Panc1 (cell line): Measurements from ENCODE around the gene JDP2. TPM values are rescaled to one million over a fixed set of nuclear protein-coding genes. Genes with fewer than 3 reads are reported as not detected.
"Not testable (repeated sequence)": the region's sequence is repeated elsewhere in the genome, so short reads cannot be mapped to it uniquely, and the experiment has no call there.

Source experiments
- ATAC-seq: fragments of 200-7000 bp; cut with Tn5 transposase; 2 replicates; pipeline ENCODE4 v1.9.1; 2020; ENCODE audit warnings: mild to moderate bottlenecking, moderate library complexity
- BruUV-seq: library from RNA; stranded (reverse); fragments of 400-500 nt; replicated peaks from 2 replicates; lab custom pipeline; 2021; lab: Mats Ljungman, UMichigan
- CTCF ChIA-PET: fragments of 300-600 bp; sonication (Branson Sonifier 250); formaldehyde crosslinking; loops from one replicate; lab custom pipeline; 2022; ENCODE audit warnings: antibody characterized with exemption; lab: Charles Lee
- POLR2A ChIA-PET: fragments of 300-600 bp; sonication (Branson Sonifier 250); formaldehyde crosslinking; loops from one replicate; lab custom pipeline; 2022; ENCODE audit warnings: antibody characterized with exemption; lab: Charles Lee
- DNase-seq: peaks from one replicate; pipeline ENCODE4 v3.0.0-alpha.2; 2010; ENCODE audit warnings: low read depth, low spot score
- H3K27ac ChIP-seq: 2 replicates; pipeline ENCODE4 v1.5.1; 2011; ENCODE audit warnings: mild to moderate bottlenecking, low read length, inconsistent platforms
- H3K27me3 ChIP-seq: fragments of 200-500 bp; sonication (Bioruptor generic); 2 replicates; pipeline ENCODE4 v1.6.0; 2014; ENCODE audit warnings: low read length, inconsistent platforms; ENCODE audit not compliant: control insufficient read depth, insufficient read depth
- H3K36me3 ChIP-seq: fragments of 200-500 bp; sonication (Bioruptor generic); 2 replicates; pipeline ENCODE4 v1.5.1; 2014; ENCODE audit warnings: inconsistent platforms, mild to moderate bottlenecking, low read length, moderate library complexity; ENCODE audit not compliant: control insufficient read depth, insufficient read depth
- H3K4me1 ChIP-seq: 2 replicates; pipeline ENCODE4 v1.5.1; 2011; ENCODE audit warnings: inconsistent platforms, mild to moderate bottlenecking, low read length, moderate library complexity; ENCODE audit not compliant: control insufficient read depth, insufficient read depth
- H3K4me3 ChIP-seq, 2 experiments: 2 replicates each; pipeline ENCODE4 v1.5.1; 2011 to 2012; ENCODE audit warnings: low read depth in 2 of 2, low read length in 2 of 2, mild to moderate bottlenecking in 2 of 2, inconsistent platforms in 1 of 2, moderate library complexity in 1 of 2
- H3K9me3 ChIP-seq: fragments of 200-500 bp; sonication (Bioruptor generic); 2 replicates; pipeline ENCODE4 v1.5.1; 2014; ENCODE audit warnings: low read depth, mild to moderate bottlenecking, inconsistent platforms, low read length, moderate library complexity; ENCODE audit not compliant: control insufficient read depth, insufficient read depth
- POLR2AphosphoS5 ChIP-seq: IDR thresholded peaks from 2 replicates; pipeline ENCODE4 v1.6.1; 2012; ENCODE audit warnings: mild to moderate bottlenecking, low read depth, low read length, moderate library complexity
- SIN3A ChIP-seq: IDR thresholded peaks from 2 replicates; pipeline ENCODE4 v1.6.1; 2012; ENCODE audit warnings: low read depth, mild to moderate bottlenecking, low read length, moderate library complexity, borderline replicate concordance; ENCODE audit not compliant: insufficient read depth
- TCF7L2 ChIP-seq: IDR thresholded peaks from 2 replicates; pipeline ENCODE4 v1.6.1; 2011; ENCODE audit warnings: mild to moderate bottlenecking, low read depth, low read length, inconsistent platforms
- in situ Hi-C: cut with HindIII; loops from 2 replicates; pipeline ENCODE4 v1.10.0; 2016; ENCODE audit warnings: low sequenced_read_pairs, low pct_unique_long_range_greater_than_20kb
- intact Hi-C: fragments of 100-400 bp; cut with micrococcal nuclease; formaldehyde crosslinking; loops from one replicate; pipeline ENCODE4 v1.10.0; 2022; ENCODE audit not compliant: unreplicated experiment
- total RNA-seq: library from RNA; stranded (reverse); gene quantifications from one replicate; pipeline ENCODE4 v1.2.1, GENCODE V29; 2021; ENCODE audit not compliant: unreplicated experiment
- TF ChIP-seq, protein P1 (sequence below): fragments of 450-650 bp; IDR thresholded peaks from 2 replicates; pipeline ENCODE4 v1.5.1; 2017; ENCODE audit warnings: mild to moderate bottlenecking
- TF ChIP-seq, protein P2 (sequence below), 2 experiments: IDR thresholded peaks; 2 replicates each; pipeline ENCODE4 v1.6.1; 2011 to 2012; ENCODE audit warnings: low read depth in 2 of 2, control low read depth in 1 of 2, low read length in 1 of 2, mild to moderate bottlenecking in 1 of 2, moderate library complexity in 1 of 2; ENCODE audit not compliant: insufficient read depth in 1 of 2

The JDP2 gene
- total RNA-seq, 1 experiment from 2014 or later = 17.5 TPM

DNA sequence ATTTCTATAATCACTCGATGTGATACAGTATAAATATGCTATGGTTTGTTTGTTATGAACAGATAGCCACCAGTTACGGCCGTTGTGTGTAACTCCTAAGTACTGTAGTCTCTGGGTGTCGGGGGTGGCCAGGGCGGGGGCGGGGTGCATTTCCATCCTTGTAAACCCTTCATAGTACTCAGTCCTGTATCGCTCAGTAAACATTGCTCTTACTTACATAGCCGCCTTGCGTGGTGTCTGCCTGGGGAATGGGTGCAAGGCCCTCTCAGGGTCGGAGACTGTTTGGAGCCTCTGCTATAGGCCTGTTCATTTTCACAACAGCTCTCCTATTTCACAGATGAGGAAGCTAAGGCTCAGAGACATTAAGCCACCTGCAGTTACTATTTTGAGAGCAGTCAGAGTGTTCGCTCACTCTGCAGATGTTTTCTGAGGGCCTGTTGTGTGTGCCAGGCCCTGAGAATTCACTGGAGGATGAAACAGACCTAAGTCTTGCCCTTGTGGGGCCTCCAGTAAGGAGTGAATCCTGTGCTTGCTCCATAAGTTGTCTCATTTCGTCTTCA lies 42.5 kb downstream of the JDP2 start:
- Histone ChIP-seq H3K27ac (no peak overlapping the region), H3K27me3 (no peaks in the 10 kb centered on the region), H3K4me1 (no peaks in the 10 kb centered on the region), H3K9me3 (no peaks in the 10 kb centered on the region), H3K4me3 (no peak overlapping the region), H3K36me3 (no peaks in the 10 kb centered on the region)
- BruUV-seq = no TSS peak
- TF ChIP-seq TCF7L2 (no peak), POLR2AphosphoS5 (no peak), SIN3A (no peak)
- TF ChIP-seq, protein P1, sequence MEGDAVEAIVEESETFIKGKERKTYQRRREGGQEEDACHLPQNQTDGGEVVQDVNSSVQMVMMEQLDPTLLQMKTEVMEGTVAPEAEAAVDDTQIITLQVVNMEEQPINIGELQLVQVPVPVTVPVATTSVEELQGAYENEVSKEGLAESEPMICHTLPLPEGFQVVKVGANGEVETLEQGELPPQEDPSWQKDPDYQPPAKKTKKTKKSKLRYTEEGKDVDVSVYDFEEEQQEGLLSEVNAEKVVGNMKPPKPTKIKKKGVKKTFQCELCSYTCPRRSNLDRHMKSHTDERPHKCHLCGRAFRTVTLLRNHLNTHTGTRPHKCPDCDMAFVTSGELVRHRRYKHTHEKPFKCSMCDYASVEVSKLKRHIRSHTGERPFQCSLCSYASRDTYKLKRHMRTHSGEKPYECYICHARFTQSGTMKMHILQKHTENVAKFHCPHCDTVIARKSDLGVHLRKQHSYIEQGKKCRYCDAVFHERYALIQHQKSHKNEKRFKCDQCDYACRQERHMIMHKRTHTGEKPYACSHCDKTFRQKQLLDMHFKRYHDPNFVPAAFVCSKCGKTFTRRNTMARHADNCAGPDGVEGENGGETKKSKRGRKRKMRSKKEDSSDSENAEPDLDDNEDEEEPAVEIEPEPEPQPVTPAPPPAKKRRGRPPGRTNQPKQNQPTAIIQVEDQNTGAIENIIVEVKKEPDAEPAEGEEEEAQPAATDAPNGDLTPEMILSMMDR = no peak
- TF ChIP-seq, protein P2, sequence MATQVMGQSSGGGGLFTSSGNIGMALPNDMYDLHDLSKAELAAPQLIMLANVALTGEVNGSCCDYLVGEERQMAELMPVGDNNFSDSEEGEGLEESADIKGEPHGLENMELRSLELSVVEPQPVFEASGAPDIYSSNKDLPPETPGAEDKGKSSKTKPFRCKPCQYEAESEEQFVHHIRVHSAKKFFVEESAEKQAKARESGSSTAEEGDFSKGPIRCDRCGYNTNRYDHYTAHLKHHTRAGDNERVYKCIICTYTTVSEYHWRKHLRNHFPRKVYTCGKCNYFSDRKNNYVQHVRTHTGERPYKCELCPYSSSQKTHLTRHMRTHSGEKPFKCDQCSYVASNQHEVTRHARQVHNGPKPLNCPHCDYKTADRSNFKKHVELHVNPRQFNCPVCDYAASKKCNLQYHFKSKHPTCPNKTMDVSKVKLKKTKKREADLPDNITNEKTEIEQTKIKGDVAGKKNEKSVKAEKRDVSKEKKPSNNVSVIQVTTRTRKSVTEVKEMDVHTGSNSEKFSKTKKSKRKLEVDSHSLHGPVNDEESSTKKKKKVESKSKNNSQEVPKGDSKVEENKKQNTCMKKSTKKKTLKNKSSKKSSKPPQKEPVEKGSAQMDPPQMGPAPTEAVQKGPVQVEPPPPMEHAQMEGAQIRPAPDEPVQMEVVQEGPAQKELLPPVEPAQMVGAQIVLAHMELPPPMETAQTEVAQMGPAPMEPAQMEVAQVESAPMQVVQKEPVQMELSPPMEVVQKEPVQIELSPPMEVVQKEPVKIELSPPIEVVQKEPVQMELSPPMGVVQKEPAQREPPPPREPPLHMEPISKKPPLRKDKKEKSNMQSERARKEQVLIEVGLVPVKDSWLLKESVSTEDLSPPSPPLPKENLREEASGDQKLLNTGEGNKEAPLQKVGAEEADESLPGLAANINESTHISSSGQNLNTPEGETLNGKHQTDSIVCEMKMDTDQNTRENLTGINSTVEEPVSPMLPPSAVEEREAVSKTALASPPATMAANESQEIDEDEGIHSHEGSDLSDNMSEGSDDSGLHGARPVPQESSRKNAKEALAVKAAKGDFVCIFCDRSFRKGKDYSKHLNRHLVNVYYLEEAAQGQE (IDR thresholded peaks at IDR 0.05; ENCODE audit: insufficient read depth in 1 of 2, low read depth in 2 of 2, low read length in 1 of 2) = no peak
- ATAC-seq (no peak), DNase-seq (no peak)
- POLR2A ChIA-PET = no interaction called here
- in situ Hi-C loops (no loop called here), intact Hi-C loops (no loop called here)
- CTCF ChIA-PET = no interaction called here

DNA sequence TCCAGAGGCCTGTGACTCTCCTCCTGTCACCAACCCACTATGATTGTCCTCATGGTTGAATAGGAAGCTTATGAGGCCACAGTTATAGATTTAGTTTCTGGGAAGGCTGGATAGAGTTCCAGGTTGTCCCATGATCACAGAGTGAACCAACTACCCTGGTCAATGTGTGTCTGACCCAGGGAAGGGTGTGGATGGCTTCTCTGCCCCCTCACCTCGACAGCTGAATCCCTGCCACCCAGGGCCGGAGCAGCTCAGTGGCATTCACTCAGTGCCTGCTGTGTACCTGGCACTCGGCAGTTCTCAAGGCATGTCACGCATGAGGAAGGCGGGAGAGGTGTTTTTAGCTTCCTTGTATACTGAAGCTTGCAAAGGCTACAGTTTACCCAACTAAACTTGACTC lies 43.2 kb downstream of the JDP2 start:
- CTCF ChIA-PET = no interaction called here
- no peak overlapping the region for H3K4me3 ChIP-seq
- no peaks in the 10 kb centered on the region for H3K9me3 ChIP-seq
- intact Hi-C loops (no loop called here), in situ Hi-C loops (no loop called here)
- H3K4me1 ChIP-seq = no peaks in the 10 kb centered on the region
- H3K27ac ChIP-seq = no peak overlapping the region
- no peaks in the 10 kb centered on the region for H3K36me3 ChIP-seq
- TF ChIP-seq POLR2AphosphoS5 = no peak
- TF ChIP-seq SIN3A = no peak
- TF ChIP-seq, protein P2 (IDR thresholded peaks at IDR 0.05; ENCODE audit: insufficient read depth in 1 of 2, low read depth in 2 of 2, low read length in 1 of 2) = no peak
- TF ChIP-seq TCF7L2 = no peak
- TF ChIP-seq, protein P1 = no peak
- no TSS peak for BruUV-seq
- no peaks in the 10 kb centered on the region for H3K27me3 ChIP-seq
- no peak for ATAC-seq
- POLR2A ChIA-PET = interaction anchor here (0.6 kb wide), 1 partner anchor 35 kb away, joined by 5 read pairs; no protein-coding TSS in a partner anchor
- no peak for DNase-seq

DNA sequence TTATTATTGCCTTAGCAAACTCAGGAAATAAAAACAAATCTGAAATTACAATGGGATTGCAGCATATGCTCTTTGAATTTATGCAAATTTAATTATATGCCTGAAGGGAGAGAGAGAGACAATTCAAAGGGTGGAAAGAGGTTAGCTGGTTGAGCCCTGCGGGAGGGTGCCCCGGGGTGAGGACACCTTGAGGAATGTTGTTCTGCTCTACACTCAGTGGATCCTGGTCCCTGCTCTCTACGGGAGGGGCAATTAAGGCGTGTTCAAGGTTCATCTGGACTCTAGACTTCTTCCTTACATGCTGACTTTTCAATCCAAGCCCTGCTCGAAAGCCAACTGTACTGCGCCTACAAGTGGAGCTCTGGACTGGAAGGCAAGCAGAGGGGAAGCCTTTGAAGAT lies 46.3 kb downstream of the JDP2 start:
- H3K9me3 ChIP-seq, H3K4me3 ChIP-seq, H3K27me3 ChIP-seq, H3K4me1 ChIP-seq, DNase-seq, in situ Hi-C loops, intact Hi-C loops, POLR2A ChIA-PET, ATAC-seq, BruUV-seq, H3K36me3 ChIP-seq, H3K27ac ChIP-seq, CTCF ChIA-PET: not testable (repeated sequence)
